ENCODE data around the gene C2orf68. TPM values are rescaled to one million over a fixed set of nuclear protein-coding genes. Genes with fewer than 3 reads are reported as not detected.

The C2orf68 gene
- polyA plus RNA-seq, 1 donor (not counting 4 experiments of a cell fraction or from before 2014, with no cell fraction given) = 13.6 TPM

GRCh38 chr2:85585781-85586105, 26.1 kb downstream of the C2orf68 start:
- peak overlapping the region; percentile 68 for H3K4me2 ChIP-seq (ENCODE audit: control insufficient read depth, extremely low read depth, insufficient read depth, low read depth, low read length)
- no peak for TF ChIP-seq CTCF (optimal IDR thresholded peaks at IDR 0.05 in 1 of 3, IDR thresholded peaks at IDR 0.05 in 1 of 3, conservative IDR thresholded peaks at IDR 0.05 in 1 of 3; ENCODE audit: extremely low read depth in 1 of 3, insufficient read depth in 2 of 3, low read length in 3 of 3)
- no peak for TF ChIP-seq EZH2 (IDR thresholded peaks at IDR 0.05; ENCODE audit: low read length)
- FAIRE-seq (no peak), DNase-seq (ENCODE audit: low read depth, low spot score) (no peak)
- H3K27me3 ChIP-seq (ENCODE audit: control insufficient read depth, extremely low read depth, insufficient read depth, low read length) = no peaks in the 10 kb centered on the region
- dilution Hi-C loops (cut with MboI; ENCODE audit: extremely low pct_ligation_motif_present, low sequenced_read_pairs) = no loop called here
- H3K9me1 ChIP-seq (ENCODE audit: control insufficient read depth, extremely low read depth, insufficient read depth, low read length) = no peaks in the 10 kb centered on the region
- peak overlapping the region; percentile 13 for H3K27ac ChIP-seq (ENCODE audit: control insufficient read depth, insufficient read depth, low read length)
- no peak overlapping the region for H2AFZ ChIP-seq (ENCODE audit: control insufficient read depth, low read length)
- H3K79me2 ChIP-seq (ENCODE audit: control insufficient read depth, insufficient read depth, low read length) = no peaks in the 10 kb centered on the region
- H3K9ac ChIP-seq (ENCODE audit: control insufficient read depth, extremely low read depth, insufficient read depth, low read length) = no peak overlapping the region
- H4K20me1 ChIP-seq (ENCODE audit: control insufficient read depth, extremely low read depth, insufficient read depth, low read length) = no peaks in the 10 kb centered on the region
- no peak overlapping the region for H3K4me3 ChIP-seq (ENCODE audit: control insufficient read depth in 2 of 3, extremely low read depth in 1 of 3, insufficient read depth in 2 of 3, low read depth in 1 of 3, low read length in 3 of 3)
- peaks cover 20% of the 10 kb centered on the region for H3K4me1 ChIP-seq (ENCODE audit: control insufficient read depth, extremely low read depth, insufficient read depth, low read length)
- no peaks in the 10 kb centered on the region for H3K9me3 ChIP-seq (ENCODE audit: control insufficient read depth, low read depth, low read length)
- H3K36me3 ChIP-seq (ENCODE audit: control insufficient read depth in 2 of 2, extremely low read depth in 1 of 2, insufficient read depth in 2 of 2, low read length in 2 of 2) = peaks cover 11 to 13% of the 10 kb centered on the region in 2 experiments

- H3K9me1 ChIP-seq (ENCODE audit: control insufficient read depth, extremely low read depth, insufficient read depth, low read length) = no peaks in the 10 kb centered on the region
- H3K79me2 ChIP-seq (ENCODE audit: control insufficient read depth, insufficient read depth, low read length) = no peaks in the 10 kb centered on the region
- peaks cover 14% of the 10 kb centered on the region for H3K4me1 ChIP-seq (ENCODE audit: control insufficient read depth, extremely low read depth, insufficient read depth, low read length)
- H3K36me3 ChIP-seq (ENCODE audit: control insufficient read depth in 2 of 2, extremely low read depth in 1 of 2, insufficient read depth in 2 of 2, low read length in 2 of 2) = peaks cover 12 to 17% of the 10 kb centered on the region in 2 experiments
- peak overlapping the region; percentile 13 for H3K27ac ChIP-seq (ENCODE audit: control insufficient read depth, insufficient read depth, low read length)
- peak overlapping the region; percentile 53 for H2AFZ ChIP-seq (ENCODE audit: control insufficient read depth, low read length)
- peak overlapping the region; percentile 68 for H3K4me2 ChIP-seq (ENCODE audit: control insufficient read depth, extremely low read depth, insufficient read depth, low read depth, low read length)
- dilution Hi-C loops (cut with MboI; ENCODE audit: extremely low pct_ligation_motif_present, low sequenced_read_pairs) = no loop called here
- TF ChIP-seq CTCF (optimal IDR thresholded peaks at IDR 0.05 in 1 of 3, IDR thresholded peaks at IDR 0.05 in 1 of 3, conservative IDR thresholded peaks at IDR 0.05 in 1 of 3; ENCODE audit: extremely low read depth in 1 of 3, insufficient read depth in 2 of 3, low read length in 3 of 3) (no peak), EZH2 (IDR thresholded peaks at IDR 0.05; ENCODE audit: low read length) (no peak)
- peak overlapping the region; percentile 30 for H3K9ac ChIP-seq (ENCODE audit: control insufficient read depth, extremely low read depth, insufficient read depth, low read length)
- H3K27me3 ChIP-seq (ENCODE audit: control insufficient read depth, extremely low read depth, insufficient read depth, low read length) = no peaks in the 10 kb centered on the region
- DNase-seq (ENCODE audit: low read depth, low spot score) (no peak), FAIRE-seq (peak; percentile 91)
- H3K4me3 ChIP-seq (ENCODE audit: control insufficient read depth in 2 of 3, extremely low read depth in 1 of 3, insufficient read depth in 2 of 3, low read depth in 1 of 3, low read length in 3 of 3) = peak overlapping the region in 2 of 3 experiments; percentile 15 to 43
- H3K9me3 ChIP-seq (ENCODE audit: control insufficient read depth, low read depth, low read length) = no peaks in the 10 kb centered on the region
- H4K20me1 ChIP-seq (ENCODE audit: control insufficient read depth, extremely low read depth, insufficient read depth, low read length) = no peaks in the 10 kb centered on the region
These were observed 26.7 kb downstream of the C2orf68 start for GRCh38 chr2:85584857-85585780.

All from keratinocyte (primary cell).